Upper lobe of left lung (tissue), 6 donors: Measurements from ENCODE around the gene GATM. TPM values are rescaled to one million over a fixed set of nuclear protein-coding genes. Genes with fewer than 3 reads are reported as not detected.

Experiments
- ATAC-seq, 2 donors: fragments of 200-7000 bp; cut with Tn5 transposase; one replicate each; pipeline ENCODE4 v1.9.1; 2022; ENCODE audit warnings: mild to moderate bottlenecking in 2 of 2, moderate library complexity in 2 of 2; ENCODE audit not compliant: low FRiP score in 2 of 2
- DNase-seq, 2 donors: peaks; one replicate each; pipeline ENCODE4 v3.0.0-alpha.2; 2019 to 2020
- H3K27ac ChIP-seq, 4 donors: fragments of 200-600 bp; sonication (generic); one replicate each; pipeline ENCODE4 v1.5.1; 2016 to 2019
- H3K27me3 ChIP-seq, 4 donors: fragments of 200-600 bp; sonication (generic); one replicate each; pipeline ENCODE4 v1.5.1; 2017 to 2019
- H3K36me3 ChIP-seq, 4 donors: fragments of 200-600 bp; sonication (generic); one replicate each; pipeline ENCODE4 v1.5.1; 2016 to 2019
- H3K4me1 ChIP-seq, 4 donors: fragments of 200-600 bp; sonication (generic); one replicate each; pipeline ENCODE4 v1.5.1; 2018 to 2019
- H3K4me3 ChIP-seq, 4 donors: fragments of 200-600 bp; sonication (generic); one replicate each; pipeline ENCODE4 v1.5.1; 2017 to 2019; ENCODE audit warnings: mild to moderate bottlenecking in 2 of 4, moderate library complexity in 1 of 4
- H3K9me3 ChIP-seq, 4 donors: fragments of 200-600 bp; sonication (generic); one replicate each; pipeline ENCODE4 v1.5.1; 2018 to 2019
- EP300 ChIP-seq, 4 donors: sonication (generic); formaldehyde crosslinking; IDR thresholded peaks; one replicate each; pipeline ENCODE4 v1.5.1; 2017; ENCODE audit warnings: antibody characterized with exemption in 4 of 4, control low read depth in 2 of 4
- POLR2A ChIP-seq, 4 donors: fragments of 450-650 bp; IDR thresholded peaks; one replicate each; pipeline ENCODE4 v1.5.1; 2016 to 2017; ENCODE audit warnings: antibody characterized with exemption in 4 of 4, mild to moderate bottlenecking in 2 of 4
- POLR2AphosphoS5 ChIP-seq, 2 donors: sonication (generic); formaldehyde crosslinking; IDR thresholded peaks; one replicate each; pipeline ENCODE4 v1.5.1; 2017; ENCODE audit warnings: antibody characterized with exemption in 2 of 2
- WGBS, 2 donors: methylation state at CpG; one replicate each; pipeline ENCODE4 v1.1.5; 2017 to 2018; 5-methylcytosine and 5-hydroxymethylcytosine counted together
- total RNA-seq, 6 donors: library from RNA; depleted of rRNA in 4 of 6; stranded (reverse); fragments of >200 nt in 4 of 6; gene quantifications; one replicate each; pipeline versions ENCODE4 v1.1.0 to v1.2.1, GENCODE V29; 2016 to 2021
- TF ChIP-seq, protein P1 (sequence below), 6 experiments: fragments of 450-650 bp in 4 of 6; fragments of 200-600 bp in 2 of 6; sonication (generic) in 2 of 6; IDR thresholded peaks; one replicate each; pipeline ENCODE4 v1.5.1; 2016 to 2019; ENCODE audit warnings: antibody characterized with exemption in 6 of 6
- donor health status: DM: no; HTN: no; CAD: no; lungs with moderate emphysema.
- donor health status: DM: no; HTN: yes; CAD: no; lungs with severe emphysema.

GATM gene
- total RNA-seq, 6 donors from 2014 or later, result 3.2 to 13.6 (median 6.6) TPM

DNA sequence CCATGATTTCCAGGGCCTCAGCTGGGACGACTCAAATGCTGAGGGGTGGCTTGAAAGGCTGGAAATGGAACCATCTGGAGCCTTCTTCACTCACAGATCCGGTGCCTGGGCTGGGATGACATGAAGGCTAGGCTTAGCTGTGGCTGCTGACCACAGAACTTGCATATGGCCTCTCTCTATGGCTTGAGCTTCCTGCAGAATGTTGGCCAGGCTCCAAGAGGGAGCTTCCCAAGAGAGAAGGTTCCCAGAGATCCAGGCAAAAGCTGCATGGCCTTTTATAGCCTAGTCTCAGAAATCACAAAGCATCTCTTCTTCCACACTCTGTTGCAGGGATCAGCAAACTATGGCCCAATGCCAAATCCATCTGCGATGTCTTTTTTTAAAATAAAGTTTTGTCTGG is 44.8 kb downstream of the GATM start:
- no peaks in the 10 kb centered on the region for H3K9me3 ChIP-seq
- ATAC-seq (peak in 1 of 2 donors; percentile 40), DNase-seq (peak in 1 of 2 donors; percentile 22)
- H3K4me3 ChIP-seq, result no peak overlapping the region
- 54 to 56% methylated on average over 2 to 3 of the region's 3 CpGs for WGBS, 2 donors
- no peaks in the 10 kb centered on the region for H3K36me3 ChIP-seq
- peaks cover 0 to 8% (median 0%) of the 10 kb centered on the region in 4 donors for H3K4me1 ChIP-seq
- no peaks in the 10 kb centered on the region for H3K27me3 ChIP-seq
- H3K27ac ChIP-seq, result no peak overlapping the region
- TF ChIP-seq POLR2AphosphoS5 (IDR thresholded peaks at IDR 0.05), result peak in 1 of 2 donors; percentile 7
- TF ChIP-seq, protein P1, sequence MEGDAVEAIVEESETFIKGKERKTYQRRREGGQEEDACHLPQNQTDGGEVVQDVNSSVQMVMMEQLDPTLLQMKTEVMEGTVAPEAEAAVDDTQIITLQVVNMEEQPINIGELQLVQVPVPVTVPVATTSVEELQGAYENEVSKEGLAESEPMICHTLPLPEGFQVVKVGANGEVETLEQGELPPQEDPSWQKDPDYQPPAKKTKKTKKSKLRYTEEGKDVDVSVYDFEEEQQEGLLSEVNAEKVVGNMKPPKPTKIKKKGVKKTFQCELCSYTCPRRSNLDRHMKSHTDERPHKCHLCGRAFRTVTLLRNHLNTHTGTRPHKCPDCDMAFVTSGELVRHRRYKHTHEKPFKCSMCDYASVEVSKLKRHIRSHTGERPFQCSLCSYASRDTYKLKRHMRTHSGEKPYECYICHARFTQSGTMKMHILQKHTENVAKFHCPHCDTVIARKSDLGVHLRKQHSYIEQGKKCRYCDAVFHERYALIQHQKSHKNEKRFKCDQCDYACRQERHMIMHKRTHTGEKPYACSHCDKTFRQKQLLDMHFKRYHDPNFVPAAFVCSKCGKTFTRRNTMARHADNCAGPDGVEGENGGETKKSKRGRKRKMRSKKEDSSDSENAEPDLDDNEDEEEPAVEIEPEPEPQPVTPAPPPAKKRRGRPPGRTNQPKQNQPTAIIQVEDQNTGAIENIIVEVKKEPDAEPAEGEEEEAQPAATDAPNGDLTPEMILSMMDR (IDR thresholded peaks at IDR 0.05), result no peak

DNA sequence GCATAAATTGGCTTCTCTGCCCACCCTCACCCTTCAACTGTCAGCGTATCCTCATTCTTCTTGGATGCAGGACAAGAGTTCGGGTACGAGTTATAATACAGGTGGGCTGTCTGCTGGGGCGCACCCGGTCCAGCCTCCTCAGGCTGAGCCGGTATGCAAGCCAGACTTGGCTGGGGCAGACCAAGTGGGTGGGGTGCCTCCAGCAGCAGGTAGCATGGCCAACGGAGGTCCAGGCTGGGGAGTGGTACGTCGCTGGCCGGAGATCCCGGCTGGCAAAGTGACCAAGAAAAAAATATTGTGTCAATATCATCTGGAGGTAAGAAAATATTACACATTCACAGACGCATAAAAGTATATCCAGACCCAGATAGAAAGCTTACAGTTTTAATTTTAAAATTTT is 45.6 kb downstream of the GATM start:
- Histone ChIP-seq H3K27me3 (no peaks in the 10 kb centered on the region), H3K4me1 (peaks cover 0 to 8% (median 0%) of the 10 kb centered on the region in 4 donors), H3K27ac (no peak overlapping the region), H3K36me3 (no peaks in the 10 kb centered on the region), H3K9me3 (no peaks in the 10 kb centered on the region), H3K4me3 (no peak overlapping the region)
- 90 to 93% methylated on average over 12 of the region's 12 CpGs for WGBS, 2 donors
- no peak for ATAC-seq
- DNase-seq, result peak in 1 of 2 donors; percentile 33
- no peak for TF ChIP-seq POLR2AphosphoS5 (IDR thresholded peaks at IDR 0.05)
- TF ChIP-seq EP300 (IDR thresholded peaks at IDR 0.05), result no peak
- TF ChIP-seq POLR2A (IDR thresholded peaks at IDR 0.05), result no peak
- TF ChIP-seq, protein P1 (IDR thresholded peaks at IDR 0.05), result no peak

- H3K27ac ChIP-seq, result peak overlapping the region in 1 of 4 donors; percentile 7
- H3K36me3 ChIP-seq, result no peaks in the 10 kb centered on the region
- DNase-seq (no peak), ATAC-seq (no peak)
- H3K27me3 ChIP-seq, result no peaks in the 10 kb centered on the region
- peaks cover 0 to 8% (median 0%) of the 10 kb centered on the region in 4 donors for H3K4me1 ChIP-seq
- 62 to 71% methylated on average over 4 of the region's 4 CpGs for WGBS, 2 donors
- no peaks in the 10 kb centered on the region for H3K9me3 ChIP-seq
- H3K4me3 ChIP-seq, result no peak overlapping the region
- TF ChIP-seq, protein P1 (IDR thresholded peaks at IDR 0.05), result no peak
- TF ChIP-seq EP300 (IDR thresholded peaks at IDR 0.05) (no peak), POLR2A (IDR thresholded peaks at IDR 0.05) (no peak), POLR2AphosphoS5 (IDR thresholded peaks at IDR 0.05) (no peak)
These were observed 46.4 kb downstream of the GATM start for GRCh38 chr15:45331972-45332371.

- no peak for DNase-seq
- no peak overlapping the region for H3K4me3 ChIP-seq
- 20 to 50% methylated on average over 2 of the region's 2 CpGs for WGBS, 2 donors
- H3K4me1 ChIP-seq, result peaks cover 0 to 3% (median 0%) of the 10 kb centered on the region in 4 donors
- no peaks in the 10 kb centered on the region for H3K9me3 ChIP-seq
- no peaks in the 10 kb centered on the region for H3K36me3 ChIP-seq
- no peak for TF ChIP-seq POLR2A (IDR thresholded peaks at IDR 0.05)
- no peak for TF ChIP-seq POLR2AphosphoS5 (IDR thresholded peaks at IDR 0.05)
- TF ChIP-seq EP300 (IDR thresholded peaks at IDR 0.05), result no peak
- TF ChIP-seq, protein P1 (IDR thresholded peaks at IDR 0.05), result no peak
- no peak for ATAC-seq
- H3K27ac ChIP-seq, result no peak overlapping the region
- H3K27me3 ChIP-seq, result no peaks in the 10 kb centered on the region
These were observed 49.7 kb downstream of the GATM start for GRCh38 chr15:45328663-45329062.

DNA sequence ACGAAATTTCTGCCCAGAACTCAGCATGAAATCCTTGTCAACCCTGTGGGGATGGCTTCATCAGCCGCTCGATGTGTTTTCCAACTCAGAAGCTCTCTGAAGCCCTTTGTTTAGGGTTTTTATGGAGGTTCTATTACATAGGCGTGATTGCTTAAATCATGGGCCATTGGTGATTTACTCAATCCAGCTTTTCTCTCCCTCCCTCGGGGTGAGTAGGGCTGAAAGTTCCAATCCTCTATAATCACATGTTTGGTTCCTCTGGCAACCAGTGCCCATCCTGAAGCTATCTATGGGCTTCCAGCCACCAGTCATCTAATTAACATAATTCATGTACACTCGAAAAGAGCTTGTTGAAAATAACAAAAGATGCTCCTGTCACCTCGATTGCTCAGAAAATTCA is 51.6 kb downstream of the GATM start:
- WGBS, 2 donors, result 78 to 81% methylated on average over 7 of the region's 7 CpGs
- ATAC-seq, result no peak

More for the DNA sequence above, 51.6 kb downstream of the GATM start:
- TF ChIP-seq, protein P1 (IDR thresholded peaks at IDR 0.05), result no peak
- TF ChIP-seq POLR2A (IDR thresholded peaks at IDR 0.05) (no peak), EP300 (IDR thresholded peaks at IDR 0.05) (no peak)
- DNase-seq, result no peak
- H3K27ac ChIP-seq, result no peak overlapping the region
- H3K36me3 ChIP-seq, result no peaks in the 10 kb centered on the region
- no peaks in the 10 kb centered on the region for H3K9me3 ChIP-seq
- H3K27me3 ChIP-seq, result no peaks in the 10 kb centered on the region
- H3K4me3 ChIP-seq, result no peak overlapping the region
- no peaks in the 10 kb centered on the region for H3K4me1 ChIP-seq
